ENCODE data around the gene INTS4. TPM values are rescaled to one million over a fixed set of nuclear protein-coding genes. Genes with fewer than 3 reads are reported as not detected.
"Not testable (repeated sequence)": the region's sequence is repeated elsewhere in the genome, so short reads cannot be mapped to it uniquely, and the experiment has no call there.

Gene INTS4
- total RNA-seq, 1 donor from 2014 or later, result 41.0 TPM

DNA sequence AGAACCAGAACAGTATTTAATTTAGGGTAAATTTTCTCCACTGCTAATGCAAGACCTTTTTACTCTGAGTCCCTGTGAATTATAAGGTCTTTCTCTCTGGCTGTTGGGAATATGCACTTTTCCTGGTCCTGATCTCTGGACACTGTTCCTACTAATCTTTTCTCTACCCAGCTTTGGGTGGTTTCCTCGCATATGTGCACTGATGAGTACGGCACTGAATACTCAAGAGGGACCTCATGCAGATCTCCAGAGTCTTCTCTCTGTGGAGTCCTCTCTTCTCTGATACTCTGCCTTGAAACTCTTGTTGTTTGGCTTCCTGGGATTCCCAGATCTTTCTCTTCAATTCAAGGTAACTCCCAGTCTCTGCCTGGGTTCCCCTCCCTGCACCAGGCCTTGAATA, 14.6 kb upstream of the INTS4 start:
- no peak for TF ChIP-seq POLR2AphosphoS5 (IDR thresholded peaks at IDR 0.05; ENCODE audit: insufficient read depth in 1 of 2, low read depth in 1 of 2)
- TF ChIP-seq, protein P1, sequence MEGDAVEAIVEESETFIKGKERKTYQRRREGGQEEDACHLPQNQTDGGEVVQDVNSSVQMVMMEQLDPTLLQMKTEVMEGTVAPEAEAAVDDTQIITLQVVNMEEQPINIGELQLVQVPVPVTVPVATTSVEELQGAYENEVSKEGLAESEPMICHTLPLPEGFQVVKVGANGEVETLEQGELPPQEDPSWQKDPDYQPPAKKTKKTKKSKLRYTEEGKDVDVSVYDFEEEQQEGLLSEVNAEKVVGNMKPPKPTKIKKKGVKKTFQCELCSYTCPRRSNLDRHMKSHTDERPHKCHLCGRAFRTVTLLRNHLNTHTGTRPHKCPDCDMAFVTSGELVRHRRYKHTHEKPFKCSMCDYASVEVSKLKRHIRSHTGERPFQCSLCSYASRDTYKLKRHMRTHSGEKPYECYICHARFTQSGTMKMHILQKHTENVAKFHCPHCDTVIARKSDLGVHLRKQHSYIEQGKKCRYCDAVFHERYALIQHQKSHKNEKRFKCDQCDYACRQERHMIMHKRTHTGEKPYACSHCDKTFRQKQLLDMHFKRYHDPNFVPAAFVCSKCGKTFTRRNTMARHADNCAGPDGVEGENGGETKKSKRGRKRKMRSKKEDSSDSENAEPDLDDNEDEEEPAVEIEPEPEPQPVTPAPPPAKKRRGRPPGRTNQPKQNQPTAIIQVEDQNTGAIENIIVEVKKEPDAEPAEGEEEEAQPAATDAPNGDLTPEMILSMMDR (IDR thresholded peaks at IDR 0.05), result no peak
- no peak for TF ChIP-seq POLR2A (IDR thresholded peaks at IDR 0.05)
- no peak for DNase-seq (ENCODE audit: extremely low spot score in 2 of 2)
- no peaks in the 10 kb centered on the region for H3K27me3 ChIP-seq
- H3K27ac ChIP-seq, result no peak overlapping the region
- H3K4me3 ChIP-seq, result no peak overlapping the region
- intact Hi-C loops (cut with DNase I), result no loop called here
- no peaks in the 10 kb centered on the region for H3K4me1 ChIP-seq
- H3K9me3 ChIP-seq, result no peaks in the 10 kb centered on the region
- H3K36me3 ChIP-seq, result no peaks in the 10 kb centered on the region

DNA sequence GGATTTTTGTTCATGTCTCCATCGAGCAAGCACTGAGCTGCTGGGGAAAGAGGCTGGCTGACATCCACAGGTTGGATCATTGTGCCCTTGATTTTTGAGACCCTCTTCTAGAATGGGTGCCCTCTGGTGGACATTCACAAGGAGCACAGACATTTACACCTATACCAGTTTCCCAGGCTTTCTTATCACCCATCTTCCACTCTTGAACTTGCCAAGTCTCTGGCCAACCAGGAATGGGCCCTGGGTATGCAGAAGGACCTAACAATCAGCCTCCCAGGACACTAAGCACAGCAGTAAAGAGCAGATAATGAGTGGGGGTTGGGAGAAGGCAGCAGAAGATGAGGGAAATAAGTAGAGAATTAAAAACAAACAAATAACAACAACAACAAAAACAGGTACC, 5.7 kb upstream of the INTS4 start:
- TF ChIP-seq, protein P1 (IDR thresholded peaks at IDR 0.05), result peak in 1 of 3 experiments; percentile 7
- TF ChIP-seq POLR2A (IDR thresholded peaks at IDR 0.05) (no peak), POLR2AphosphoS5 (IDR thresholded peaks at IDR 0.05; ENCODE audit: insufficient read depth in 1 of 2, low read depth in 1 of 2) (no peak)
- Histone ChIP-seq H3K4me3 (no peak overlapping the region), H3K4me1 (peaks cover 3% of the 10 kb centered on the region), H3K27me3 (no peaks in the 10 kb centered on the region), H3K27ac (no peak overlapping the region), H3K9me3 (no peaks in the 10 kb centered on the region), H3K36me3 (no peaks in the 10 kb centered on the region)
- DNase-seq (ENCODE audit: extremely low spot score in 2 of 2), result no peak
- intact Hi-C loops (cut with DNase I), result no loop called here

DNA sequence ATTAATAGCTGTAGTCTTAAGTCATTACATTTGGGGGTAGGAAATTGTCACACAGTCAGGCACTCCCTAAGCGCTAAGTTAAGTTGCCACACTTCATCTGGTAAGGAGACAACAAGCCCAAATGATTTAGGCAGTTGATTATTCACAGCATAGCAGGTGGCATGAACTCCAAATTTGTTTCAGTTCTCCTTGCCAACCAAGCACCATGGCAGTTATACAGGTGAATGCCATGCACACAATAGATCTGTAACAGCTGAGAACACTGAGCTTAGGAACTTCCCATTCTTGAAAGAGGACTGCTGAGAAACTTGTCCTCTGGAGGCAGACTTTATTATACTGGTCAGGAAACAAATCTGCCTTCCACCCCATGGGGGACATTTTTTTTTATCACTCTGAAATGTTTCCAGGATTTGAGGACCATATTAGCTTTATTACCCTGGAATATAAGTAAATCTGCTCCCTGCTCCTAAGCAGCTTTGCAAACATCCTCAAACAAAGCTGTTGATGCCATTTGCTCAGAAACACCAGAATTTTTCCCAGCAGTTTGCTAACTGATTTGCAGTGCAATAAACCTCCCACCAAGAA, 5.1 kb upstream of the INTS4 start:
- DNase-seq (ENCODE audit: extremely low spot score in 2 of 2), result no peak
- Histone ChIP-seq H3K27me3 (no peaks in the 10 kb centered on the region), H3K9me3 (no peaks in the 10 kb centered on the region), H3K4me3 (no peak overlapping the region), H3K27ac (no peak overlapping the region), H3K4me1 (peaks cover 5% of the 10 kb centered on the region), H3K36me3 (no peaks in the 10 kb centered on the region)
- TF ChIP-seq, protein P1 (IDR thresholded peaks at IDR 0.05), result no peak
- TF ChIP-seq POLR2AphosphoS5 (IDR thresholded peaks at IDR 0.05; ENCODE audit: insufficient read depth in 1 of 2, low read depth in 1 of 2) (no peak), POLR2A (IDR thresholded peaks at IDR 0.05) (no peak)
- intact Hi-C loops (cut with DNase I), result no loop called here

DNA sequence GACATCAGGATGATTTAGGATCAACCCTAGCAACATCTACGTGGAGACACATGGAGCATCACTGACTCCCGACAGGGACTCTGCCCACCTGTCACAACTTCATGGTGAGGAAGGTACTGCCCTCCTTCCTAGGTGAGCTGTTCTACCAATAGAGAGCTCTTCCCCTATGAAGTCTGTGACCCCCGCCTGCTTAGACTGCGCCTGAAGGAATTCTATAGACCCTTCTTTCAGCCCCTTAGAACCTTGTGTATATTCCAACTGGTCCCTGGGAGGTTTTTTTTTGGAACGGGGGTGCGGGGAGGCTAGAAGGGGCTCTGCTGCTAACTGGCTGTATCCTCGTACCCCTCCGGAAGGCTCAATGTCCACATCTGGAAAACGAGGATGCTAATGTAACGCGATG, 566 bp downstream of the INTS4 start:
- H3K27me3 ChIP-seq, result no peaks in the 10 kb centered on the region
- TF ChIP-seq POLR2A (IDR thresholded peaks at IDR 0.05) (no peak), POLR2AphosphoS5 (IDR thresholded peaks at IDR 0.05; ENCODE audit: insufficient read depth in 1 of 2, low read depth in 1 of 2) (no peak)
- TF ChIP-seq, protein P1 (IDR thresholded peaks at IDR 0.05), result no peak
- H3K36me3 ChIP-seq, result peaks cover 0 to 16% of the 10 kb centered on the region in 2 donors
- peaks cover 21% of the 10 kb centered on the region for H3K4me1 ChIP-seq
- H3K9me3 ChIP-seq, result no peaks in the 10 kb centered on the region
- intact Hi-C loops (cut with DNase I), result no loop called here
- H3K4me3 ChIP-seq, result peak overlapping the region; percentile 66 to 82
- H3K27ac ChIP-seq, result peak overlapping the region; percentile 85
- no peak for DNase-seq (ENCODE audit: extremely low spot score in 2 of 2)

DNA sequence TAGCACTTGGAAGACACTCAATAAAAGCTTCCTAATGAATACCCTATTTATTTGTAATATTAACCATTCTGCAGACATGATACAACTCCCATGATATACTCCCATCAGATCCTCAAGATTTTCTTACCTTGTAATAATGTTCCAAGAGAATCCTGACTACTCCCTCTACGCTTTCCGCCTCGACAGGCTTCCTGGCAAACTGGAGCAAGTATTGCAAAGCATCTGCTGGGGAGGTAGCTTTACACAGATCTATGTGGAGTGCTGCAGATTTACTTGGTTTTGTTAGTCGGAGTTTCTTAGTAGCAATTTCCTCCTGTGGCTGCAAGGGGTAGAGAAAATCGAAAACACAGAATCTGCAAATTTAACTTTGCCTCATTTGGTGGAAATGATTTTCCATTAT, 3.5 kb downstream of the INTS4 start:
- peaks cover 0 to 26% of the 10 kb centered on the region in 2 donors for H3K36me3 ChIP-seq

DNA sequence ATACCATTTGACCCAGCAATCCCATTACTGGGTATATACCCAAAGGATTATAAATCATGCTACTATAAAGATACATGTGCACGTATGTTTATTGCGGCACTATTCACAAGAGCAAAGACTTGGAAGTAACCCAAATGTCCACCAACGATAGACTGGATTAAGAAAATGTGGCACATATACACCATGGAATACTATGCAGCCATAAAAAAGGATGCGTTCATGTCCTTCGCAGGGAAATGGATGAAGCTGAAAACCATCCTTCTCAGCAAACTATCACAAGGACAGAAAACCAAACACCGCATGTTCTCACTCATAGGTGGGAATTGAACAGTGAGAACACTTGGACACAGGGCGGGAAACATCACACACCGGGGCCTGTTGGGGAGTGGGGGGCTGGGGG, 8.0 kb downstream of the INTS4 start:
- not testable (repeated sequence) for H3K4me3 ChIP-seq
- H3K36me3 ChIP-seq, result peaks cover 0 to 42% of the 10 kb centered on the region in 2 donors

More for the DNA sequence above, 3.5 kb downstream of the INTS4 start:
- no peaks in the 10 kb centered on the region for H3K9me3 ChIP-seq
- DNase-seq (ENCODE audit: extremely low spot score in 2 of 2), result no peak
- intact Hi-C loops (cut with DNase I), result no loop called here
- H3K4me3 ChIP-seq, result no peak overlapping the region
- H3K27me3 ChIP-seq, result no peaks in the 10 kb centered on the region
- TF ChIP-seq POLR2AphosphoS5 (IDR thresholded peaks at IDR 0.05; ENCODE audit: insufficient read depth in 1 of 2, low read depth in 1 of 2) (no peak), POLR2A (IDR thresholded peaks at IDR 0.05) (no peak)
- TF ChIP-seq, protein P1 (IDR thresholded peaks at IDR 0.05), result no peak
- peaks cover 21% of the 10 kb centered on the region for H3K4me1 ChIP-seq
- H3K27ac ChIP-seq, result no peak overlapping the region

More for the DNA sequence above, 8.0 kb downstream of the INTS4 start:
- H3K27me3 ChIP-seq; DNase-seq (ENCODE audit: extremely low spot score in 2 of 2); H3K4me1 ChIP-seq; intact Hi-C loops (cut with DNase I); H3K9me3 ChIP-seq; H3K27ac ChIP-seq: not testable (repeated sequence)
